A673 (cell line): ENCODE results near the gene ANO2.

Experiments
- CTCF ChIP-seq: fragments of 300-800, 200-600 bp; sonication (generic); conservative IDR thresholded peaks from 2 replicates; pipeline ENCODE4 v1.5.1; 2017; ENCODE audit warnings: low read depth, mild to moderate bottlenecking, antibody characterized with exemption, low read length, moderate library complexity, mixed read lengths
- EZH2 ChIP-seq: fragments of 200-600 bp; sonication (generic); IDR thresholded peaks from 2 replicates; pipeline ENCODE4 v1.6.1; 2017; ENCODE audit warnings: borderline replicate concordance, low read depth, mild to moderate bottlenecking, mixed read lengths, antibody characterized with exemption, low read length; ENCODE audit not compliant: poor library complexity, severe bottlenecking

- TF ChIP-seq CTCF (no peak), EZH2 (no peak)
Observed at GRCh38 chr12:5856692-5857091, 88.4 kb downstream of the ANO2 start.
